ENCODE measurements around the gene IL12RB2. TPM values are rescaled to one million over a fixed set of nuclear protein-coding genes. Genes with fewer than 3 reads are reported as not detected.

The IL12RB2 gene
- total and polyA plus RNA-seq, 10 of the 15 experiments (the other 5 are each of a cell fraction or from before 2014, with no cell fraction given): 0.15 to 1.1 (median 0.54) TPM; not detected in 1

- no peak overlapping the region for H3K9ac ChIP-seq (ENCODE audit: control insufficient read depth, insufficient read depth, low read length)
- POLR2A ChIA-PET: no interaction called here
- SMC1A ChIA-PET (ENCODE audit: uncharacterized antibody, unreplicated experiment): interaction anchor here (1.1 kb wide), 1 partner anchor 328 kb away, joined by 3 read pairs; no protein-coding TSS in a partner anchor
- RAD21 ChIA-PET (ENCODE audit: unreplicated experiment): no interaction called here
- intact Hi-C loops (cut with micrococcal nuclease; ENCODE audit: unreplicated experiment) (no loop called here), in situ Hi-C loops (cut with MboI) (no loop called here)
- ATAC-seq: no peak
- no peaks in the 10 kb centered on the region for H3K9me3 ChIP-seq (replicated peaks; ENCODE audit: control insufficient read depth, insufficient read depth, low read length)
- H4K20me1 ChIP-seq (ENCODE audit: control insufficient read depth, insufficient read depth): peaks cover 9% of the 10 kb centered on the region; the same call in 1 of the 2 replicates
- no peak overlapping the region for H3K4me2 ChIP-seq (ENCODE audit: control insufficient read depth, insufficient read depth)
- H3K36me3 ChIP-seq (ENCODE audit: control insufficient read depth in 2 of 2, insufficient read depth in 2 of 2, low read length in 1 of 2): peaks cover 10 to 50% of the 10 kb centered on the region in 2 experiments
- peaks cover 11% of the 10 kb centered on the region for H3K4me1 ChIP-seq (ENCODE audit: control insufficient read depth, insufficient read depth, low read length)
- peaks cover 40% of the 10 kb centered on the region for H3K79me2 ChIP-seq (ENCODE audit: control insufficient read depth, insufficient read depth, low read length)
- H3K4me3 ChIP-seq: no peak overlapping the region
- no peak for DNase-seq (ENCODE audit: low read depth, low spot score)
- WGBS (ENCODE audit: insufficient coverage, insufficient replicate concordance, low lambda C conversion rate, missing lambda C conversion rate): 75% methylated on average over 2 of the region's 2 CpGs
- TF ChIP-seq GATAD2B (conservative IDR thresholded peaks at IDR 0.05; ENCODE audit: low read depth) (no peak), CBFB (IDR thresholded peaks at IDR 0.05; ENCODE audit: low read depth) (no peak), NFYB (IDR thresholded peaks at IDR 0.05; ENCODE audit: insufficient read depth, low read depth, low read length) (no peak), IKZF2 (IDR thresholded peaks at IDR 0.05) (no peak), ASH2L (IDR thresholded peaks at IDR 0.05; ENCODE audit: borderline replicate concordance, low read depth) (no peak), ZBED1 (IDR thresholded peaks at IDR 0.05; ENCODE audit: borderline replicate concordance) (no peak), NR2F1 (conservative IDR thresholded peaks at IDR 0.05) (no peak), EGR1 (IDR thresholded peaks at IDR 0.05; ENCODE audit: borderline replicate concordance in 1 of 2, low read depth in 2 of 2, low read length in 2 of 2) (no peak), ZNF622 (IDR thresholded peaks at IDR 0.05) (no peak), ZNF274 (IDR thresholded peaks at IDR 0.05; ENCODE audit: insufficient read depth, insufficient read length) (no peak), RELA (IDR thresholded peaks at IDR 0.05; ENCODE audit: borderline replicate concordance, partially characterized antibody) (no peak), POU2F2 (IDR thresholded peaks at IDR 0.05; ENCODE audit: borderline replicate concordance, low read depth, low read length) (no peak), NFYA (IDR thresholded peaks at IDR 0.05; ENCODE audit: borderline replicate concordance, low read depth, low read length) (no peak), RAD51 (IDR thresholded peaks at IDR 0.05) (no peak), HSF1 (IDR thresholded peaks at IDR 0.05; ENCODE audit: low read depth, low read length) (no peak)
- TF ChIP-seq, protein P1, sequence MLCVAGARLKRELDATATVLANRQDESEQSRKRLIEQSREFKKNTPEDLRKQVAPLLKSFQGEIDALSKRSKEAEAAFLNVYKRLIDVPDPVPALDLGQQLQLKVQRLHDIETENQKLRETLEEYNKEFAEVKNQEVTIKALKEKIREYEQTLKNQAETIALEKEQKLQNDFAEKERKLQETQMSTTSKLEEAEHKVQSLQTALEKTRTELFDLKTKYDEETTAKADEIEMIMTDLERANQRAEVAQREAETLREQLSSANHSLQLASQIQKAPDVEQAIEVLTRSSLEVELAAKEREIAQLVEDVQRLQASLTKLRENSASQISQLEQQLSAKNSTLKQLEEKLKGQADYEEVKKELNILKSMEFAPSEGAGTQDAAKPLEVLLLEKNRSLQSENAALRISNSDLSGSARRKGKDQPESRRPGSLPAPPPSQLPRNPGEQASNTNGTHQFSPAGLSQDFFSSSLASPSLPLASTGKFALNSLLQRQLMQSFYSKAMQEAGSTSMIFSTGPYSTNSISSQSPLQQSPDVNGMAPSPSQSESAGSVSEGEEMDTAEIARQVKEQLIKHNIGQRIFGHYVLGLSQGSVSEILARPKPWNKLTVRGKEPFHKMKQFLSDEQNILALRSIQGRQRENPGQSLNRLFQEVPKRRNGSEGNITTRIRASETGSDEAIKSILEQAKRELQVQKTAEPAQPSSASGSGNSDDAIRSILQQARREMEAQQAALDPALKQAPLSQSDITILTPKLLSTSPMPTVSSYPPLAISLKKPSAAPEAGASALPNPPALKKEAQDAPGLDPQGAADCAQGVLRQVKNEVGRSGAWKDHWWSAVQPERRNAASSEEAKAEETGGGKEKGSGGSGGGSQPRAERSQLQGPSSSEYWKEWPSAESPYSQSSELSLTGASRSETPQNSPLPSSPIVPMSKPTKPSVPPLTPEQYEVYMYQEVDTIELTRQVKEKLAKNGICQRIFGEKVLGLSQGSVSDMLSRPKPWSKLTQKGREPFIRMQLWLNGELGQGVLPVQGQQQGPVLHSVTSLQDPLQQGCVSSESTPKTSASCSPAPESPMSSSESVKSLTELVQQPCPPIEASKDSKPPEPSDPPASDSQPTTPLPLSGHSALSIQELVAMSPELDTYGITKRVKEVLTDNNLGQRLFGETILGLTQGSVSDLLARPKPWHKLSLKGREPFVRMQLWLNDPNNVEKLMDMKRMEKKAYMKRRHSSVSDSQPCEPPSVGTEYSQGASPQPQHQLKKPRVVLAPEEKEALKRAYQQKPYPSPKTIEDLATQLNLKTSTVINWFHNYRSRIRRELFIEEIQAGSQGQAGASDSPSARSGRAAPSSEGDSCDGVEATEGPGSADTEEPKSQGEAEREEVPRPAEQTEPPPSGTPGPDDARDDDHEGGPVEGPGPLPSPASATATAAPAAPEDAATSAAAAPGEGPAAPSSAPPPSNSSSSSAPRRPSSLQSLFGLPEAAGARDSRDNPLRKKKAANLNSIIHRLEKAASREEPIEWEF (IDR thresholded peaks at IDR 0.05; ENCODE audit: insufficient replicate concordance, low read depth, low read length): no peak
- no TSS peak for BruUV-seq (replicated peaks)
- H2AFZ ChIP-seq (ENCODE audit: control insufficient read depth, low read depth, low read length): no peak overlapping the region
- FAIRE-seq: no peak
- CTCF ChIA-PET: no interaction called here
- no peak overlapping the region for H3K27ac ChIP-seq (ENCODE audit: control insufficient read depth, insufficient read depth)
- H3K27me3 ChIP-seq (replicated peaks in 1 of 2; ENCODE audit: control insufficient read depth in 2 of 2, insufficient read depth in 2 of 2, low read length in 1 of 2): no peaks in the 10 kb centered on the region
Measured at GRCh38 chr1:67414574-67414973, 106.9 kb downstream of the IL12RB2 start.
